GM21390 (cell line): Measurements from ENCODE around the gene CACNA1C.
A peak's percentile ranks its signal among the peaks of the same experiment; 100 is the strongest.
"Not testable (repeated sequence)": the region's sequence is repeated elsewhere in the genome, so short reads cannot be mapped to it uniquely, and the experiment has no call there.

Experiments
- ATAC-seq: cut with Tn5 transposase; IDR thresholded peaks from one replicate; pipeline ENCODE4 v1.9.1; 2021; ENCODE audit not compliant: unreplicated experiment

CACNA1C gene

DNA sequence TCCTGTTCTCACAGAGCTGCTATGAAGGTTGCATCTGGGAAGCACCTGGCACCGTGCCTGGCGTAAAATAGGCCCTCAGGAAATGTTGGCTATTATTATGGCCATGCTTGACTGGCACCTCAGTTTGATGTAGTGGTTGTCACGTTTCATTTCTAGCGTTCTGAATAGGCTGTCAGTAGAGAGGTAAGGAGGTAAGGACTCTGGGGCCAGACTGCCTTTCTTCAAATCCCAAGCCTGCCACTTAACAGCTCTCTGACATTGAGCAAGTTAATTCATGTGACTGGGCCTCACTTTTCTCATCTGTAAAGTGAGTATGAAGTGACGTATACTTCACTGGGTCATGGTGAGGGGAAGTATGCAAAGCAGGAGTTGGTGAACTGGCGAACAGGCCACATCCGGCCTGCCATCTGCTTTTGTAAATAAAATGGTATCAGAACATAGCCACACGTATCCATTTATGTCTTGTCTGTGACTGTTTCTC, 196.2 kb downstream of the CACNA1C start:
- peak; percentile 89 for ATAC-seq

DNA sequence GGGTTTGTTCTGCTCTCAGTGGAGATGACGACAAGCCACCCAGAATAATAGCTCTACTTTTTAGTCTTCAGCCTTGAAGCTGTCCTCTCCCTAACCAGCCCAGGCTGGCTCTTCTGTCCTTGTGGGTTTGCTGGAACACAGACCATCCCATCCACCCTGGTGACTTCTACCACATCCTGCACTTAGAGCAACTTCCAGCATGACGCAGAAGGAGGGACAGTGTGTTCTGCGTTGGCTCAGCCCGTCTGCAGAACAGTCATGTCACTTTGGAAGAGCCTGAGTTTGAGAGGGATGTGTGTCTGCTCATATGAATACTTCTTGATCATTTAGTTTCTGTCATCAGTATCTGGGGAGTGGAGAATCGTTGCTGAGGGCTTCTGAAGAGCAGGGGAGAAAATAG, 198.0 kb downstream of the CACNA1C start:
- ATAC-seq: no peak

DNA sequence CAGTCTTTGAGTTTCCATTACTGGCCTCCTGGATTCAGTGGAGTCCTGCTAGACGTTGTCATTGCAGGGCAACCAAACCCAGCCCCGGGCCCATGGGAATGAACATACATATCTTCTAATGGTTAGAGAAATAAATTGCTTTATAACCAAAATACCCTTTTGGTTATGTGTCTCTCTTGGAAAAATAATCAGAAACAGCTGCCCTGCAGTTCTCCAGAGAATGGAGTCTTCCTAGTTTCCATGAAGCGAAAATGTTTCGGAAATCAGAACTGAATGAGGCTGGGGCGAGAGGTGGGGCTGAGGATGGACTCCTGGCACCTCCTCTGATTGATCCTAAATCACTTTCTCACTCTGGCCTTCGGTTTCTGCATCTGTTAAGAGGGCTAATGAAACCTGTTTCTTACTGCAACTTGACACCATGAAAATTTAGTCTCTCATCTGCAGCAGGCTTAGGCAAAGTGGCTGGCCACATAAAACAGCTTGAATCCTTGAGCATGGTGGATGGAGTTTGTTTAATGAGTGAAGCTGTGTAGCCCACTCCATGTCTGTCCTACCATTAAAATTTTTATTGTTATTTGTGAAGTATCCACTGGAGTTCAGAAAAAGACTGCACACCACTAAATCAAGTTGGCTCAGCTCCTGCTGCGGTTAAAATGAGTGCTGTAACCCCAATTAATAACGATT, 198.9 kb downstream of the CACNA1C start:
- no peak for ATAC-seq

DNA sequence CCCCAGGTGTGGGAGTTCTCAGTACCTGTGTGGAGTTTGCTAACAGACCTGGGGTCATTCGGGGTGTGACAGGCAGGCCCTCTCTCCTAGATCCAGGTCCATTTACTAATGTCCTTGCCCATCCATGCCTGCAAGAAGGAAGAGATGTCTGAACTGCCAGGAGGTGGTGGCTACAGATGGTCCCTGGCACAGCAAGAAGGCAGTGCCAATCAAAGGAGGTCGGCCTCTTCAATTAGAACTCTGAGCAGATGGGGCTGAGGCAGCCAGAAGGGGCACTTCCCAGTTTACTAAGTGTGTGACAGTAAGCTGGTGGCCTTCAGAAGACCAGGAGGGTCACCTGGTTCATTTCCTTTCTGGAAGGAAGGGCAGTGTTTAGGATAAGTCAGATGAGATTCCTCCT, 202.5 kb downstream of the CACNA1C start:
- ATAC-seq: no peak

DNA sequence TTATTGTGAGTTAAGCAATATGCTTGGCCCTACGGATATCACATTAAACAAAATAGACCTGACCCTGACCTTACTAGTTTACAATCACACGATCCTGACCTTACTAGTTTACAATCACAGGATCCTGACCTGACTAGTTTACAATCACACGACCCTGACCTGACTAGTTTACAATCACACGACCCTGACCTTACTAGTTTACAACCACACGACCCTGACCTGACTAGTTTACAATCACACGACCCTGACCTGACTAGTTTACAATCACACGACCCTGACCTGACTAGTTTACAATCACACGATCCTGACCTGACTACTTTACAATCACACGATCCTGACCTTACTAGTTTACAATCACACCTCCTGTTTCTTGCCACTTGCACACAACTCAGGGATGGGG, 202.9 kb downstream of the CACNA1C start:
- ATAC-seq: not testable (repeated sequence)

DNA sequence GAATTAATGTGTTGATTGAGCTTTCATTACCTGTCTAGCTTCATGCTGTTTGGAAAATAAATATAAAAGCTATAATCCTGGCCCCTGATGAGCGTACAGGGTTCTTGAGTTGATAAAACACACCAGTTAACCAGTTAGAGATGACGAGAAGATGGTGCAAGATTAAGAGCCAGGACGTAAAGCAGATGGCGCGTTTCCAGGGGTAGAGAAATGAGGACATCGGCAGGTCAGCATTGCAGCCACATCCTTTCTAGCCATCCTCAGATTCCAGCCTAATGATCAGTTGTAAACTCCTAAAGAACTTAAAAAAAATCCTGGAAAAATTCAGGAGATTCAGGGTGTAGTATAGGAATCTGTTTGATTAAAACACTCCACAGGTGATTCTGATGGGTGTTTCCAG, 203.7 kb downstream of the CACNA1C start:
- ATAC-seq: no peak

DNA sequence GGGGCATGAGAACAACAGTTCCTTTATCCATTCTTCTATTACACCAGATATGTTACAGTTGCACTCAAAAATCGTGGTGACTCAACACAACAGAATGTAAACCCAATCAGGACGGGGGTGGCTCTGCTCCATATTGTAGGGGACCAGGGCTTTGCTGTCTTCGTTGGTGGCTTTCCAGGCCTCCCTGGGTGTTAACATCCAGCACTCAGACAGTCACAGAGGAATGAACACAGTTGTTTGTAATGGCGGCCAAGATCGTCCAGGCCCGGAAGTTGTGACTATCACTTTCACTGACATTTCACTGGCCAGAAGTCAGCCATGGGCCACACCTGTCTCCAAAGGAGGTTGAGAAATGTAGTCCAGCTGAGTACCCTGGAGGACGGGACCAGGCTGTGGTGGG, 204.1 kb downstream of the CACNA1C start:
- no peak for ATAC-seq

DNA sequence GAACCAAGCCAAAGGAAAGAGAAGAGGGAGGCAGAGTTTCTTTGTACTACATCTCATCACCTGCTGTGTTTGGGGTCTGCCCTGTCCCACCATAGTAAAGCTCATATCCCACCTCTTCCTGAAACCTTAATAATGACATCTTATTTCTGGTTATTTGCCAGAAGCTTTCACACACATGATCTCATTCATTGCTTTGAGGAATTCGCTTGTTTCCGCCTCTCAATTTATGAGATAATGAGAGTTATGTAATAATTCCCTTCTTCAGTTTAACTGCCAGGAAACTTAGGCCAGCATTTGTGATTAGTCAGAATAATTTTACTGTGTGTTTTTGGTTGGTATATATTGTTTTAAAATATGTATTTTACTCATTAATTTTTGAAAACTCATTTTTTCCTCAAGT, 205.2 kb downstream of the CACNA1C start:
- no peak for ATAC-seq

DNA sequence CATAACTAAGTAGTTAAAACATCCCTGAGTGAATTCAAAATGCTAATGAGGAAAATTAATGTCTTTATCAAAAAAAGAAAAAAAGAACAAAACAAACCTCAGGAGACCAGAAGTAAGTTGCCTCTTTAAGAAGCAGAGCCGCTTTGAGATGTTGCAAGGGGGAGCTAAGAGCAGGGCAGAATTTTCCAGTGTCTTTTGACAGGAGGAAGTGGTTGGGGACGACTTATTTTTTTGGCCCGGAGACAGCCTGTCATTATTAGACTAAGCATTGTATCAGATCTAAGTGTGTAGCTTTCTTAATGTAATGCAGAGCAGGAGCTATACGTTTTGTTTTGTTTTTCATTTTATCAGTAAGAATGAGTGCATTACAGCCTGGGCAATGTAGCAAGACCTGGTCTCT, 206.6 kb downstream of the CACNA1C start:
- ATAC-seq: no peak

DNA sequence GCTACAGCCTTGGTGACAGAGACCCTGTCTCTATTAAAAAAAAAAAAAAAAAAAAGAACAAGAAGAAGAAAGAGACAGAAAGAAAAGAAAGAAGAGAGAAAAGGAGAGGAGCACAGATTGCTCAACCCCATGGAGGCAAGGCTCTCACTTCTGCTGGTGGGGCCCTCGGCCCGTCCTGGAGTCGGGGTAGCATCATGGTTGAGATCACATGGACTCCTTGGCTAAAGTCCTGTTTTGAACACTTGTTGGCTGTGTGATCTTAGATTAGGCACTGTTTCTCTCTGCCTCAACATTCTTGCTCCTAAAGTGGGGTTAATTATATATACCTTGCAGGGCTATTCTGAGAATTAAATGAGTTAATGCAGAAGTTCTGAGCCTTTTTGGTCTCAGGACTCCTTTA, 207.7 kb downstream of the CACNA1C start:
- no peak for ATAC-seq

DNA sequence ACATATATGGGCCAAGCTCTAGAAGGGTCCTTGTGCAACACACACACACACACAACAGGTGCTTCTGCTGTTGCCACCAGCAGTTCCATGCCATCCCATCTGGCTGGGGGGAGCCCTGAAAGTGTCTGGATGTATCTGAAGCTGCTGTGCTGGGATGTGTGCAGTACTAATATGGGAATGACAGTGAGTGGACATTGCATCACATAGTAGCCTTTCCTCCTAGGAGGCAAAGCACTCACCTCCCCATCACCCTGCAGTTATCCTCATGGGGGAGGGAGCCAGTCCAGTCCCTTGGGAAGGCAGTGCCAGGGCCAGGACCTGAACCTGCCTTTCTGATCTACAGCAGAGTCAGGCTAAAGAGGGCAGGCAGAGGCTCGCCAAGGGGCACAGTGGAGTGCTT, 208.9 kb downstream of the CACNA1C start:
- no peak for ATAC-seq

DNA sequence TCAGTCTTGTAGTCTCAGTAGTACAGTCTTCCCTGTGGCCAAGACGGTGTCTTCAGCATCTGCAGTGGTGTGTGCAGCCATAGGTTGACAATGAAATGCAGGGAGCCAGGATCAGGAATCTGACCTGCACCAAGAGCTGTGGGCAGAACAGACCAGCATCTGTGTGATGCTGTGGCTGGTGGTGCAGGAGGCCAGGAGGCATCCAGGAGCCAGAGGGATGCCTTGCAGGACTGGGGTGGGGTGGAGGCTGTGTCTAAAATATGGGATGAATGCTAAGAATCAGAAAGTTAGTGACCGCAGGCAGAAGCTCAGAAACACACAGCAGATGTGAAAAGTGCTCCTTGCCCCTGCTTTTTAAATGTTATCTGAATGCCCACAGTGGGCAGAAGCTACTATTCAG, 209.7 kb downstream of the CACNA1C start:
- ATAC-seq: no peak

DNA sequence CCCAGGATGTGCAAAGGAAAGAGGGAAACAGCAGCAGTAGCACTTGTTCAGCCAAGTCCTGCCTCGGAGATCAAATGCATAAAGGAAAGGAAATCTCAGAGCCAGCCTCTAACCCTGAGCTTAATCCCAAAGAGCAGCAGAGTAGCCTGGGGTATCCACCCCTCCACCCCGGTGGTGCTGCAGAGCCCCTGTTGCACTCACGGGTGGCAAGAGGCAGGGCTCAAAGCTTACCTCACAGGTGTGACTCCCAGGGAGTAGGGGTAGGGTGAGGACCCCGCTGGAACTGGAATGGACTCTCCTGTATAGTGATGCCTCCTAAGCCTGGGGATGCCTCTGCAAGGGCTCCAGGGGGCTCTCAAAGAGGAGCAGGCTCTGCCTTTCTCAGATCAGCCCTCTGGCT, 211.1 kb downstream of the CACNA1C start:
- no peak for ATAC-seq

DNA sequence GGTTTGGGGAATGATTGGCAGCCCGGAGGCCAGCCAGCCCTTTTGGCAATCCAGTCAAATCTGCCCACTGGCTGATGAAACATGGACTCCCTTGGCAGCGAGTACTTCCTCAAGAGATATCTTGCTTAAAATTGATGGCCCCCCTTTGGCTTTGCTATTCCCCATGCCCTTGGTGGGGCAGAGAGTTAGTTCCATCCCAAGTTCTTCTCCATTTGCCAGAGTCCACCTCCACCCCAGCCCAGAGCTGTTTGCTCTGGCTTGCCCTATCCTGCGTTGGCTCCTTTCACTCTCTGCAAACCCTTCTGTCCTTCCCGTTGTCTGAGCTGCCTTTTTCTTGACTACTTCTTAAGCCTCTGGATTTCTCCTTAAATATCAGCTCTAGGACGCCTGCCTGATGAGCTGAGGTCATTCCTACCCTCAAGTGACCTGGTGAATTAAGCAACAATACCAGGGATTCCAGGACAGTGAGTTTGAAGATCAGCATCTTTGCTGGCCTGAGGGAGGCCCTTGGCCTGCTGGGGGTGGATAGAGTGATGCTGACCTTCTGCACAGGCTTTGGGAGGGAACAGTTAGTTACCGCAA, 212.0 kb downstream of the CACNA1C start:
- no peak for ATAC-seq

DNA sequence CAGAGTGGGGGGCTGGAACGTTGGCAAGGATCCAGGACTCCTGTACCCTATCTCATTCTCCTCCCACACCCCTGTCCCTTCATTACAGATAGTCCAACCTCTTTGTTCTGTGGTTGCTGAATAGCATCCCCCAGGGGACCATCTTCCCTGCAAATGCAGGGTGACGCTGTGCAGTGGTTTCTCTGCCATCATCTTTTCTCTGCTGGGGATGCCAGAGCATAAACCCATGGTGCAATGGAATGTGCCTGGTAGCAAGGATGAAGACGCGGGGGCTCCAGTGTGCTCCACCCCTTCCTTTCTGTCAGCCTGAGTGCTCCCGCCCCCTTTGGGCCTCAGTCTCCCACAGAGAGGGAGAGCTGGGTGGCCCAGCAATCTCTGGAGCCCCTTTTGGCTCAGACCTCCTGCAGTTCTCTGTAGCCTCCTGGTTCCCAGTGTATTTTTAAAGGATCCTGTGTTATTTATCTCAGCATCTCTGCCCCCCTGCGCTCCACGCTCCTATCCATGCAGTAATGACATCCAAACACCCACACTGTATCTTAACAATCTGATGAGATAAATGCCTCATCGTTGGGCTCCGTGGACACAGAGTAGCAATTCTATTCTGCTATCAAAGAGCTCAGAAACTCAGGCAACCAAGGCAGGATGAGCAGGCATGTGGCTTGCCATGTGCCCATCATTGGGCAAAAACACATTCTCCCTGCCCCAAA, 212.8 kb downstream of the CACNA1C start:
- no peak for ATAC-seq

DNA sequence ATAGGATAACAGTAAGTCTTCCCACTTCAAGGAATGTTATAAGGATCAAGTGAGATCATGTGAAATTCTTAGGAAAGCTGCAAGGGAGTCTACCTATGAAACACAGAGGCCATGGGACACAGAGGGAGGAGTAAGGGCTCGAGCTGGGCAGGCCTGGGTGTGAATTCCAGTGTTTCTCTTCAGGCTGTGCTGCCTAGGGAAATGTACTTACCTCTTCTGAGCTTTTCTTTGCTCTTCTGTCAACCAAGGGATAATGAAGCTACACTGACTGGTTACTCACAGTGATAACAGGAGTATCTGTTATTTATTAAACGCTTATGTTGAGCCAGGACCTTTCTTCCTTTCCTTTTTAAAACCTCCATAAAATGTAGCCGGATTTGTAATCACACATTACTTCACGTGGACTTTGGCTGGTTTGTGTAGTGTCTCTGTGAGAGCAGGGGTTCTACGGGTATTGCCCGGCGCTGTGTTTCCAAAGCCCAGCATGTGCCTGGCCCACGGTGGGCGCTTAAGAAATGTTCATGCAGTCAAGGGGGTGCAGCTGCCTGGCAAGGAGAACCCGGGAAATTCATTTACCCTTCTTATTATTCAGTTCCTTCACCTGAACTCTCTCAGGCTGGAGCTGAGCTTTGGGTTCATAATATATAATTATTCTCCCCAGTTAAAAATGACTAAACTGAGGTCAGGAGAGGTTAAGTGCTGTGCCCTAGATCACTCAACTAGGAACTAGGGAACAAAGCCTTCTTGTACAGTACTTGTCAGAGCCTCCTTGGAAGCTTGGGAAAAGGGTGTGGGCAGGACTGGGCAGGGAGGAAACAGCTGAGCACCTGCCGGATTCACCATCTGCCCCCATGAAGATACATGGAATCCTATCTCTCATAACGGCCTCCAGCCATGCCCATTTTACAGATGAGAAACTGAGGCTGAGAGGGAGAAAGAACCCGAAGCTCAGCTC, 214.2 kb downstream of the CACNA1C start:
- no peak for ATAC-seq

DNA sequence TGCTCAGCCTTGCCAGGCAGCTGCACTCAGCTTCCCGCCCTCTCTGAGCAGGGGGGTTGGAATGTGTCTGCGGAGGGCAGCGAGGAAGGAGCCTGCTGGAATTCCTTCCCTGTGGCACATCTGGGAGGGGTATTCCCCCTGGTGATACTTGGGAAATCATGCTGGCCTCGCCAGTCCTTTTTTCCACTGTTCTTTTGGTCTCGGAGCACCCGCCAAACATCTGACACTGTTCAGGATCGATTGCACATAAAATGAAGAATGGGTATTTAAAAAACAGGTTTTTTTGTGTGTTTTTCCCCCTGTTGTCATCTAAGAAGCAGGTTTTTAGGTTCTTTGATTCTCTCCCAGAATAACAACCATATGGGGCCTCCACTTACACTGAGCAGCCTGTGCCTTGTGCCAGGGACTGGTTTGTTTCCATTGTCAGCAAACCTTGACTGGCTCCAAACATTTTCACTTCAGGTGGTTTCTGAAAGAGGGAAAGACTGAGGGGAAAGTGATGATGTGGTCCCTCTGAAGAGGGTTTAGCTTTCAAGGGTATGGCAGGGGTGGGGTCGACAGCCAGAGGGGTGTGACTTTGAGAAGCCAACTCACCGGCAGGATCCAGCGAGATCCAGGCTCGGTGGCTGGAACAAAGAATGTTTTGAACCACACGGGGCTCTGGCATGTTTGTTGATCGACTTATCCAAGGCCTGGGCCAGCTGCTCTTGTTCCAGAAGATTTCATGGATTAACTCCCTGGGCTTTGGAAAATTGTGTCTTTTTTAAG, 215.1 kb downstream of the CACNA1C start:
- ATAC-seq: no peak

DNA sequence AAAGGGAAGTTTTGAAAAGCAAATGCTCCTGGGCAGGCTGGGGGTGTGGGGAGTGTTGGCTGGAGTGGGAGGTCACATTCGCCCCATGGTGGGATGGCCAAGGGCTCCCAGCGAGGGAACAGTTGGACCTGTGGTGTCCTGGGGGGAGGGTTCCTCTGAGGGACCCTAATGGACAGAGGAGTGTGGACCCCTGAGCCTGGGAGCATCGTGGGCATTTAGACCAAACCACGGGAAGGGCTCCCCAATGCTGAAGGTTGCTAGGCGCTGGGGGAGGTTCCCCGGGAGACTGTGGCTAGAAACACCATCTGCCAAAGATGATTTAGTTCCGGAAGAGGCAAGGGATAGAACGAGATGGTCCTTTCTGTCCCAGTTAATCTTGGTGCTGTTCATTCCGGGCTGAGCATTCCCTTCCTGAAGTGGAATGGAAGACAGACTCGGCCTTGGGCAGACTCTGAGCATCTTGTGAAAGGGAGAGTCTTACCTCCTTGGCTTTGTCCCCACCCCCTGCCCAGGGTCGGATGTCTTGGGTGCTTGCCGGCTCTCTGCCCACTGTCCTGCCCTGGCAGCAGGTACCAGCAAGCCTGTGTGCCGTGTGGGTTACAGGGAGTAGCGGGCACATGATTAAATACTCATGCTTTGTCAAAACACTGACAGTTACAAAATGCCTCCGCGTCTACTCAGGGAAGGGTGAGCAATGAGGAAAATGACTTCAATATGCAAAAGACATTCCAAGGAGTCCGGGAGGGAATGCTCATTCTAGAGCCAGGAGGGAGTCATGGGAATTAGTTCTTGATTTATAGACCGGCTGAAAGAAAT, 215.9 kb downstream of the CACNA1C start:
- no peak for ATAC-seq

DNA sequence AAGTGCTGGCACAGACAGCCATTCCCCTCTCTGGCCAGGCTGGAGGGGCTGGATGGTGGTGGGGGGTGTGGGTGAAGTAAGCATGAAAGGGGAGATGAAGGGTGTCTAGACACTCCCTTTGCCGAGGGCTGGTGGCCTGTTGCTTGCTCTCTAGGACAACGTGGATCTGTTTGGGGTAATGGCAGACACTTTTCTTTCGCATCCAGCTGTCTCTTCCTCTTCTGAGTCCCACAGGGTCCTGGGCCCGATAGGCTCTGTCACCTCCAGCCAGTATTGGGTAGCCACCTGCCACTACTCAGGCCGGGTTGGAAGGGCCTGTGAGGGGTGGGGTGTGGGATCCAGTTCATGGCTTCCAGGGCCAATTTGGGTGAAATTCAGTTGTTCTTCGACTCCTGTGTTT, 218.1 kb downstream of the CACNA1C start:
- no peak for ATAC-seq

DNA sequence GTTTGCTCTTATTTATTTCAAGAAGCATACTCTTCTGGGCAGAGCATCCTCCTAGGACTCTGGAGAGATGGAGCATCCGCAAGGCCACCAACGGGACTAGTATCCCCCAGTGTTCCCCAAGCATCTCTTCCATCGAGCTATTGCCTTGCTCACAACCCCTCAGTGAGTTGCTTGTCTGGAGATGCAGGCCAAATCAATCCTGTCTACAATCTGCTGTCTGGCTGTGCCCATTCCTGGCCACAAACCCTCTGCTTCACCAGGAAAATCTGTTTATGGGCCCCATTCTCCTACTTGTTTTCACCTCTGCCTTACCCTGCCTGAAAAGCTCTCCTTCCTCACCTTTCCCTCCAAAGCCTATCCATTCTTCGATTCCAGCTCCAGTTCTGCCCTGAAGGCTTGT, 219.2 kb downstream of the CACNA1C start:
- no peak for ATAC-seq
